Activated gamma-delta T cell treated with Interleukin-2 at 50 U/mL for 16 hours (primary cell): ENCODE measurements around the gene SH2D7.

Experiments used
- DNase-seq: peaks from one replicate; pipeline ENCODE4 v3.0.0-alpha.2; 2020

The SH2D7 gene

DNA sequence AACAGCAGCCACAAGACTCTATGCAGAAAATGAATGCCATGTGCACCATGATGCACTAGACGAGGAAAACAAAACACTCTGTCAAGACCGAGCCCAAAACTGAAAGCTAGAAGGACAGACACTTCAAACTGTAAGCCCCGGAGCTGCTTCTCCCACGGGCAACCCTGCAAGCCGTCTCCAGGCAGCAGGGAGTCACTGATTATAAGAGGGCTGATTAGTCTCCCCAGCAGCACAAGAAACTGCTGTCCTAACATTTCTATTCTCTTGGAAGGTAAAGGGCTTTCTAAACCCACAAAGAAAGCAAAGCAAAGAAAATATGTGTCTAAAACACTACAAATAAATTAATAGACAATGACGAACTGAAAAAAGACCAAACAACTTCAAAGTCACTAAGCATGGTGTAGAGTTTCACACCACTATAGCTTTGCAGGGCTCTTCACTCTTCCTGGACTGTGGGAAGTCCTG lies 30.4 kb upstream of the SH2D7 start:
- DNase-seq = no peak

DNA sequence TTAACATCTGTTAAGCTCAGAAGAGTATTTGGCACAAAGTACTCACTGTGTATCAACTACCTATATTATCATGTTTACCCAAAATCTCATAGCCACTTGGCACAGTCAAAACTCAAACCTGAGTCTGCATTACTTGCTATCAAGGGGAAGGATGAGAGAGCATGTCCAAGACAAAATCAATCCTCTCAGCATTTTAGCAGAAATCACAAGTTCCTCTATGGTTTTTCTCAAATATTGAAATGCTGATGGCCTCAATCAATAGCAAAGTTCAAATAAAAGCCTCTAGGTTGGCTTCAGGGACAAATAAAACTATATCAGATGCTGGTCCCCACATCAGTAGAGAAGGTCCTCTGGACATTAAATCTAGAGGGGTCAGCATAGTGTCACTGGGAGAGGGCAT lies 29.1 kb upstream of the SH2D7 start:
- no peak for DNase-seq

DNA sequence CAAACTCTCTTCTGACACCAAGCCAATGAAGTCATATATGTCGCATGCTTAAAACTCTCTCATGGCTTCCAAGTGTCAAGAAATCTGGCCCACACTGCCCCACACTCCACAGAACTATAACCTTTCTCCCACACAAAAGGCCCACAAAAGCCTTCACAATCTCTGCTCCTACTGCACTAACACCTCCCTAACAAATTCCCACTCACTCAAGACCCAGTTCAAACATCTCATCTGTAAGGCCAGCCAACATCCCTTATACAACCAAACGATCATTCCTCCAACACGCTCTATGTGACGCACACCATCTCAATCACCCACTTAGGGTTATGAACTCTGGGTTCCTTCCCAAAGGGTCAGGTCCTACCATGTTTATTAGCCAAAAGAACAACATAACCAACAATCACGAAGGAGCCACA lies 28.4 kb upstream of the SH2D7 start:
- DNase-seq = no peak

DNA sequence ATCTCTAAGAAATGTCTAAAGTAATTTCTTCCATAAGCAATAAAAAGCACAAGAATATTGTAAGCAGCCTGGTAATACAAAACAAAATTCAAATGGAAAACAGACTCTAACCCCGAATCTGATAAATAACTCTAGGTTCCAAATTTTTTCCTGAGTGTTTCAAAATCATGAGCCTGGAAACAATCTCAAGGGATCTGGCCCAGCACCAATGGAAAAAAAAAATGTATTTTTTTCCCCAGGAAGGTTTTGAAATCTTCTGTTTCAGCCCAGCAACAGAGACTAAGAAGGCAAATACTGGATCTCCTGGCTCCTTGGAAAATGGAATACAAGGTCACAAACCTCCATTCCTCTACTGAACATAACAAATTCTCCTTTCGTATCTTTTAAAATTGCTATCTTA lies 27.8 kb upstream of the SH2D7 start:
- DNase-seq = no peak

DNA sequence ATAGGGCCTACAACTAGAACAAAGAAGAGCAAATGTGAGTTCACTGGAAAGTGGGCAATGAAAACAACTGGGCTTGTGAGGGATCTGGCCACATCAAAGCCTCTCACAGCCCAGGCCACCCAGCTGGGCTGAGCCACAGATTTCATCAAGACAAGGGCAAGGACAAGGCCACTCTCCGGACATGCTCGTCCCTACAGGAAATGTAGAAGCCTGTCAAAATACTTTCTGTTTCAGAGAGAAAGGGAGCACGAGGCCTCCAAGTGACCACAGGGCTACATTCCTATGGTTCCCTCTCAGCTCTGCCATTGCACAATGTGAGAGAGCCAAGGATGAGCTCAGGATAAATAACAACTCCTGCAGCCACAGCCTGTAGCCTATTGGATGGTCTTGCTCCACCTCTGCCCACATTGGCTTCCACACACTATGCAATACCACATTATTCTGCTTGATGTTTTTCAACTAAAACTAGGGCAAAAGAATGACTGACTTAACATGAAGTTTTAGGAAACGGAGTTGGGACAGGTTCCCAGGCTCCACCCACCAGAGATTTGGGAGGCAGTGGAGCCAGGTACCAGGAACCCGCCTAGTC lies 27.0 kb upstream of the SH2D7 start:
- DNase-seq = no peak

DNA sequence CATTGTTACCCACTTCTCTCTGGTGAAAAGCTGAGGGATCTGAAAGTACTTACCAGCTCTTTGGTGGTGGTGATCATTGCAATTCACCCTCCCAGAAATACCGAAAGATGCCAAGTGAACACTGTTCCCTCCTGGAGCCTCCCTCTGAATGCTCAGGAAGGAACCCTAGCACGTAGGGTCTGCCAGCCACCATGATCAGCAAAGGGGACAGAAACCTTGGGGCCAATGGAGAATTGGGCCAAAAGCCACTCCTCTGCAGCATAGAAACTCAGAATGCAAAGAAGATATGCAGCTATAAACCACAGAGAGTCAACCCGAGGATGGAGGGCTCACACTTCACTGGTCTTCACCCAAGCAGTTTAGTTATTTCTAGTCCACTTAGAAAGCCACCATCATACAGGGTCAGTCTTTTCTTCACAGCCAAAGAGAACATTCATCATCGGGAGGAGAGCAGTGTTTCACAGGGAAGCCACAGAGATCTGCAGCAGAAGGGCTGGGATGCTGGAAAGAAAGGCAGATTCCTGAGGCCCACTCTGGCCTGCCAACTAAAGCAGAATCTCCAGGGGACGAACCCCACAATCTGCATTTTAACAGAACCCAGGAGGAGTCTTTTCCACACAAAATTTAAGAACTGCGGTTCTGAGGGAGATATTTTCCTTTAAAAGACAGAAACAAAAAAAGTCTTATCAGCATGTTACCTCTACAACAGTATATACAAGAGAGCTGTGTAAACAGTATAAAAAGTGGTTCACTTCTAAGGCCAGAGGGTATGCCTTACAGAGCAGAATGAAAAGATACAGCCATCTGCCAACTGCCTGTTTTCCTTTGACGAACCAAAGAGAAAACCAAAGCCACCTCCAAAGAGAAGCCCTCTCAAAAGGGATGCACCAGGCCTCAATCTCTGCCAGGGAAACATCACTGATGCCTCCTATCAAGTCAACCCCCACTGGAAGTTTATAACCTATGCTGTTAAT lies 26.1 kb upstream of the SH2D7 start:
- no peak for DNase-seq

DNA sequence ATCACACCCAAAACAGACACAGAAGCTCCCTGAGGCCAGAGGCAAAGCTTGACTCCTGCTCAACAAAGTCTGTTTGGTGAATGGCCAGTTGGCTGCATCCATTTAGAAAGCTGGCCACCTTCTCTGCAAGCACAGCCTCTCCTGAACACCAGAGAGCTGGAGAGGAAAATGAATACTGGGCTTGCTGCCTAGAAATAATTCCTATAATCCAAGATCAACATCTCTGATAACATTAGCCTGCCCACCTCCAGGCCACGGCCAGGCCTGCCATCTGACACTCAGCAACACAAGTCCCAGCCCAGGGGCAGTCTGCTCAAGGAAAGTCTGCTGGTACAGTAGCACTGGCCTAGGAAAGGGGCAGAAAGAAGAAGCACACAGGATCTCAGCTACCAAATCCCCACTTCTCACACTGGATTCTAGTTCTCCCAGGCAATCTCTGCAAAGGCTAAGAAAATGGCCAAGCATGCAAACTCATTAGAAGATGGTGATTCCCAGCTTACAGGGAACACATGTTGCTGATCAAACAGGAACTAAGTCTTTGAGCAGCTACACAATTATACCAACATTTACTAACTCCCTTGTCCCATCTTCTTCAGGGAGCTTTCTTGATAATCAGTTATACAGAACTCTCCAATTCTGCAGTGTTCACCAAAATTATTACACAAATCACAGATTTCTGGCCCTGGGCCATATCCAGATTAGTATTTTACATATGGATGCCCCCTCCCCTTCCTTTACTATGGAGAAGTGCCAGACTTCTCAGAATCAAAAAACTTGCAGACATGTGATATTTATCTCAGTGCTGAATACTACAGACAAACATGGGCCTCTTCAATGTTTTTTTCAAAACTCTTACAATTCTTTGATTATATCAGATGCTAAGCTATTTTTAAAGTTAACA lies 24.8 kb upstream of the SH2D7 start:
- DNase-seq = no peak

DNA sequence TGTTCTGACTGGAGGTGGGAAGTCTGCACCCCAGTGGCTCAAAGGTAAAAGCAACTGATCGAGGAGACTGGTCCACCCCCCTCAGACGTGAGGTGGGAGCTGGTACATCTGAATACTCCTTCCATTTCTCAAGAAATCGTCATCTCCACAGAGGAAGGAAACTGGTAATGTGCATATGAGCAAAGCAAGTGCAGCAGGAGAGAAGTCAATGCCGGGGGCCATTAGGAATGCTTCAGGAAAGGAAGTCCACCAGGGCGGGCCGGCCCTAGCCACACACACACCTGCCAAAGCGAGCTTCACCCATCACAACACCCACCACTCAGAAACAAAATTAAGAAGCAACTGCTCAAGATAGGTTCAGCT lies 23.3 kb upstream of the SH2D7 start:
- DNase-seq = no peak

DNA sequence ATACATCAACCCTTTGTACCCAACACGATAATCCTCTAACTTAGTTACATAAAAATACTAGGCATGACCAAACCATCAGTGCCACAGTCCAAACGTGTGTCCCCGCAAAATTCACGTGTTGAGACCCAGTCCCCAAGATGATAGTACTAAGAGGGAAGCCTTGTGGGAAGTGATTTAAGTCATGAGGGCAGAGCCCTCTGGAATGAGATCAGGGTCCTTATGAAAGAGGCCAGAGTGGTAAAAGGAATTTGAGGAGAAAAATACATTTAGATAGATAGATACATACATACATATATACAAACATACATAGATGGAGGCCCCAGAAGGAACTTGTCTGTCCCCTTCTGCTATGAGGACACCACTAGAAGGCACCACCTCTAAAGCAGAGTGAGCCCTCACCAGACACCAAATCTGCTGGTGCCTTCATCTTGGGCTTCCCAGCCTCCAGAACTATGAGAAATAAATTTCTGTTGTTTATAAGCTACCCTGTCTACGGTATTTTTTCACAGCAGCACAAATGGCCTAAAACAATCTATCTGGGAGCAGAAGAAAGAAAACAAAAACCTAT lies 22.8 kb upstream of the SH2D7 start:
- DNase-seq = no peak

DNA sequence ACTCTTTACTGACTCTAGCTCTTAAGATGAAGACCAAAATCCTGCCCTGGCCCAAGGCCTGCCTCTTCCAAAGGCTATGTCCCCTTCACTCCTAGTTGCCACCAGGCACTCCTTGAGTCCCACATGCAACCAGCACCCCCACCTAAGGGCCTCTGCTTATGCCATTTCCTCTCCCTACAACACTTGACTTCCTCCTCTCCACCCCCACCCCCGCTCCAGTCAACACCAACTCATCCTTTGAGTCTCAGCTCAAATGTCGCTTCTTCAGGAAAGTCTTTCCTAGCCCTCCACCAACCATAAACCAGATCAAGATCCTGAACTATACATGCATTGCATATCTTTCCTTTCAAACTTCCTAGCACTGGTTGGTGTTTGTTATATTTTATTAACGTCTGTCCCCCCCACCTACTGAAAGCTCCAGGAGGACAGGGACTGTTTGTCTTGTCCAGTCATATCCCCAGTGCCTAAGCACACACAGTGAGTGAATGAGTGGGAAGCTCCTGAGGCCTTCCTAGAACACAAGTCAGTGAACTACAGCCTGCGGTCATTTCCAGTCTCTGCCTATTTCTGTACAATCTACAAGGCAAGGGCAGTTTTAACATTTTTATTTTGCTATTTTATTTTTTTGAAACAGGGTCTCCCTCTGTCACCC lies 22.2 kb upstream of the SH2D7 start:
- no peak for DNase-seq

DNA sequence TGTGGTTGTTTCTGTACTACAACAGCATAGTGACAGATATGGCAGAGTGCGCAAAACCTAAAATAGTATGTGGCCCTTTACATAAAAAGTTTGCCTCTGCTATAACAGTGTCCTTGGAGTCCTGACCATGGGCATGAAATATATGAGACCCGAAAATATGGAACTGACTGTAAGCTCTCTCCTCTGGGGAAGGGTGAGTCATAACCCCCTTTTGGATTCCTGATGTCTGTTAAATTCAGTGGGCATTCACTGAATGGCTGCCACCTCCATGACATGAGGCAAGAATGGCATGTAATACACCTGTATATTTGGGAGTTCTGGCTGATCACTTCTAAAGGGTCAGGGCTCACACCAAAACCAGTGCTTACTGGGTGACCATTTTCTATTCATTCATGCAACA lies 21.0 kb upstream of the SH2D7 start:
- DNase-seq = no peak

DNA sequence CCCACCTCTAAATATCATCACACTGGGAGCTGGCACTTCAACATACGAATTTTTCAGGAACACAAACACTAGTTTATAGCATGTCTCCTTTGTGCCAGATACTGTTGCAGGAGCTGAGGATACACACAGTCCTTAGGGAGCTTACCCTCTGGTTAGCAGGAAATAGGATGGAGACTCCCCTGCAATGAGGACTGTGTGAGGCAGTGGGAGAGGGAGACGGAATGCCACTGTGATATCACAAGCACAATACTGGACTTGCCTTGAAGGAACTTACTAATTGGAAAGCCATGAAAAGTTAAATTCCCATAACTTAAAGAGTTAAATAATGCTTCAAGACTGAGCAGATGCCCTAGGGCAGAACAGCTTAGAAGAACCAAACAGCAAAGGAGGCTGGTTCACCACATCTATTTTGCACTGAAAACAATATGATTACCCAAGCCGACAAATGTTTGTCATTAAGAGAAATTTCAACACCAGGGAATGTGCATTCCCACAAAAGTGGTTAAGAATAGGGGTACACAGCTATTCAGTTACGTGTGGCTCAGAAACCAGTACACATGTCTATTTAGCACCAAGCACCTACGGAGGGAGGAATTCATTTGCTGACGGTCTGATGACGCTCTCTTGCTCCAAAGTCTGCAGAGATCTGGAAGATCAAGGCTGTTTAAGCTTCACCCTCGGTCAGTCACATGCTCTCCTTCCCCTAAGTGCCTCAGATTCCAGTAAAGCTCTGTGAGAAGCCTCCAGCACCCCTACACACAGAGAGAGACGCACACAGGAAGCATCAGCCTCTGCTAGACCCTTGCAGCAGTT lies 20.1 kb upstream of the SH2D7 start:
- DNase-seq = no peak

DNA sequence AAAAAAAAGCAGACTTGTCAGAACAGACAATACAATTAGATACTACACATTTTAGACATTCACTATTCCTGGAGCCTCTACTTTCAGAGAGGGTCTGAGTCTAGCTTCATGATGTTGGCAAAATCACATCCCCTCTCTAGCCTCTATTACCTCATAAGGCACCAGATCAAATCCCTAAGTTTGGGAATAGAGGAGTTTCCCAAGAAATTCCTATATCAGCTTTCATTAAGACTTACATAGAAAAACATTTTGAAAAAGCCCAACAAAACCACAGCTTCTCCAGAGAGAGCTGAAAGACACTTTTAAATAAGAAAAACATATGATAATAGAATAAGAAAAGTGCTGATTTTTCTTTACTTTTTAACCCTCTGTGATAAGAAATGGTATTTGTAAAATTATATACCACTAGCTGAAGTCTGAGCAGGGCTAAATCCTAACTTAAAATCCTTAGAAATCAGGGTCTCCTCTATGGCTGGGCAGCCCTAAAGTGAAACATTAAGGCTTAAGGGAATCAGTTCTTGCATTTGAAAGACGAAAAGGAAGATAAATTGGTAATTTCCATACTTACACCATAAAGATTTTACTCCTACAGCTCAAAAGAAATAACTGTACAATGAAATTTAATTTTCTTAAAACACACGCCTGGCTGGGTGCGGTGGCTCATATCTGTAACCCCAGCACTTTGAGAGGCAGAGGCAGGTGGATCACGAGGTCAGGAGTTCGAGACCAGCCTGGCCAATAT lies 19.1 kb upstream of the SH2D7 start:
- DNase-seq = no peak

DNA sequence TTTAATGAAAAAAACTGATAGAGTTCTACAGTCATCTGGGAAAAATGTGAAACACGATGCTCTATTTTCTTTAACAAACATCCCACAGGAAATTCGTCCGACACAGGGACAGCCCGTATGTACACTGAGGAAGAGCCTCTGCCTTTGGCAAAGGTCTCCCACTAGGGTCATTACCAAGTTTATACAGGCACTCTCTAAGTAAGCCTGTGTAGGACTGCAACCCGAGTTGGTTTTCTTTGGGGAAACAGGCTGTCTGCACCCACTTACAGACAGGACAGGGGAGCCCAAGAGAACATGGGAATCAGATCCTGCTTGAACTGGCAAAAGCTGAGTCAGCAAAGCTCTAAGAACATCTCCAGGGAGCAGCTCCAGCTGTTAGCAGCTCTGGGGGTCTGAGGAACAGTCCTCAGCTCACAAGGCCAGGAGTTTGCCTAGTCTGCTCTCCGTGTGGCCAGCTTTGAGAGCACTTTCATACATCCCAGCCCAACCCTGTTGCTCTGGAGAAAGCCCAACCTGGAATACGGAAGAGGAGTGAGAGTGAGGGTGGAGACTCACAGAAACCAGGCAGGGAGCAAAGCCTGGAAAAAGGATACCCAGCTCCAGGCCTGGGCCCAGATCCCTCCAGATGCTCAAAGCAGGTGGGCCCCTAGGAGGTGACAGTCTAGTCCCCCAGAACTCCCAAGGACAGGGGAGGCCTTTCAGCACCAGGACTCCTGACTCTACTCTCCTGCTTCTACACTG lies 16.7 kb upstream of the SH2D7 start:
- no peak for DNase-seq

DNA sequence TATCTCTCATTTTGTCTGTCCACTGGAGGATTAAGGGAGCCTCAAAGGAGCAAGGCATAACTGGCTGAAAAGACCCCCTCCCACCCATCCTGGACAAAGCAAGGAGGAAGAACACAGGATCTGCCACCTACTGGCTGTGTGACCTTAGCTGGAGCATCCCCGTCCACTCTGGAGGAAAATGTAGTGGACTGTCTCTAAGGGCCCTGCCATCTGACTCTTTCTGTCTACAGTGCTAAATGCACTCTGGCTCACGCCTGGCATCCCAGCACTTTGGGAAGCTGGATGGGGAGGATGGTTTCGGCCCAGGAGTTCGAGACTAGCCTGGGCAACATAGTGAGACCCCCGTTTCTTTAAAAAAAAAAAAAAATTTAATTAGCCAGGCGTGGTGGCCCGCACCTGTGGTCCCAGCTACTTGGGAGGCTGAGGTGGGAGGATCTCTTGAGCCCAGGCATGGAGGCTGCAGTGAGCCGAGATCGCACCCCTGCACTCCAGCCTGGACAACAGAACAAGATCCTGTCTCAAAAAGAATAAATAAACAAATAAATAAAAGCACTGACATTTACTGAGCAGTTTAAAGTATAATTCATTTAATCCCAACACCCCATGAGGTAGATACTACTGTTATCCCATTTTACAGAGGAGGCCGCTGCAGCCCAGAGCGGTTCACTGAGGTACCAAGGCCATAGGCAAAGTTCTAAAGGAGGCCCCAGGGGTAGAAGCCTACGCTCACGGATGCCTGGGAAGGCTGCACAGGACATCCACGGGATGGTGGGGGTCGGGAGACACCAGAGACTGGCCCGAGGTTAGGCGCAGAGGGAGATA lies 15.9 kb upstream of the SH2D7 start:
- no peak for DNase-seq

DNA sequence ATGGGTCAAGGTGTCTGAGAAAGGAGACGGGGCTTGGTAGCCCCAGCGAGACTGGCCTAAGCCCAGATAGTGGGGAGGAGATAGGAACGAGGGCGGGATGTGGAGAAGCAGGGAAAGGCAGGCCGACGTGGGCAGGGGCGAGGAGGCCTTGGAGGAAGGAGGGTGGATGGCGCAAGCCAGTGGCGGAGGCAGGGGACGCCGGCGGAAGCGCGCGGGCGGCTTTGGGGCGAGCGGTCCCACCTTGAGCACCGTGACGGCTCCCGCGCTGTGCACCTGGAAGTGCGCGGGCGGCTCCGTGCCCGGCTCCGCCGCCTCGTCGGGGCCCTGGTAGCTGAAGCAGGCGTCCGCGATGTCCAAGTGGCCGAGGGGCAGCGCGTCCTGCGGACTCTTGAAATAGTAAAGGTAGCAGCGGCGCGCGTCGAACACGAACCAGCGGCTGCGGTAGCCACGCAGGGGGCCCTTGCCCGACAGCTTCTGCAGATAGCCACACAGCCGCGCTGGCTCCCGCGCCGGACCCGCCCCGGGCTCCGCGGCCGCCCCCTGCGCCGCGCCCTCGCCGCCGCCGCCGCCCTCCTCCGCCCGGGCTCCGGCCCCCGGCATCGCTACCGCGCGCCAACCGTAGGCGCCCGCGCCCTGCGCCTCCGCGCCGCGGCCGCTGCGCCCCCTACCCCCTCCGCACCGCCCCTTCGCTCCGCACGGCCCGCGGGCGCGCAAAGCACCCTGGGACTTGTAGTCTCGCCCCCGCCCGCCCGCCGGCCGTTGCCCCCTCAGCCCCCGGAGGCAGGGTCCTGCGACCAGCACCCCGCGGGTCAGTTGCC lies 15.1 kb upstream of the SH2D7 start, which contains the start of gene TBC1D2B:
TBC1D2B (minus strand) TSS at position 659 of the 818 bp plus-strand sequence; CDS start at position 600, 59 bp downstream.
- DNase-seq = peak; percentile 64

DNA sequence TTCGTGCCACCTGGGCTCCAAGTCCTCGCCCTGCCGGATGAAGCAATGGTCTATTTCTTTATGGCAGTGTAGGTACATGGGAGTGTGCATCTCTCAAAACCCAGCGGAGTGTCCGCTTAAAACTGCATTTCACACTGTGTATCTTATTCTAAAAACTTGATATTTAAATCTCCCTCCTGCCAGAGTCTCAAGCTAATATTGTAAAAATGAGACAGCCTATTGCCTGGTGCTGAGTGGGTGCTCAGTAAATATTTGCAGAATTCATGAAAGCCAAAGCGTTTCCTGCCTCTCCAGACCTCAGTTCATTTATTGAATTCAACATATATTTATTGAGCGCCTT lies 14.5 kb upstream of the SH2D7 start:
- DNase-seq = no peak
